Vagina (tissue), 2 donors: Measurements from ENCODE around the gene MRPL18.

ENCODE experiments used
- CTCF ChIP-seq, 3 experiments: fragments of 450-650 bp in 2 of 3; fragments of 200-600 bp in 1 of 3; sonication (generic) in 1 of 3; IDR thresholded peaks; one replicate each; pipeline ENCODE4 v1.5.1; 2017 to 2019; ENCODE audit warnings: antibody characterized with exemption in 3 of 3, mild to moderate bottlenecking in 2 of 3, moderate library complexity in 2 of 3
- POLR2A ChIP-seq, 2 donors: fragments of 450-650 bp; IDR thresholded peaks; one replicate each; pipeline ENCODE4 v1.6.1; 2017; ENCODE audit warnings: antibody characterized with exemption in 2 of 2, mild to moderate bottlenecking in 2 of 2, moderate library complexity in 2 of 2

- no peak for TF ChIP-seq CTCF (IDR thresholded peaks at IDR 0.05)
- no peak for TF ChIP-seq POLR2A (IDR thresholded peaks at IDR 0.05)
Measured at GRCh38 chr6:159837511-159837910, 47.2 kb downstream of the MRPL18 start.
